Upper lobe of left lung (tissue), 6 donors: ENCODE results near the gene HOXC5. TPM values are rescaled to one million over a fixed set of nuclear protein-coding genes. Genes with fewer than 3 reads are reported as not detected.

Source experiments
- ATAC-seq, 2 donors: fragments of 200-7000 bp; cut with Tn5 transposase; one replicate each; pipeline ENCODE4 v1.9.1; 2022; ENCODE audit warnings: mild to moderate bottlenecking in 2 of 2, moderate library complexity in 2 of 2; ENCODE audit not compliant: low FRiP score in 2 of 2
- DNase-seq, 2 donors: peaks; one replicate each; pipeline ENCODE4 v3.0.0-alpha.2; 2019 to 2020
- H3K27ac ChIP-seq, 4 donors: fragments of 200-600 bp; sonication (generic); one replicate each; pipeline ENCODE4 v1.5.1; 2016 to 2019
- H3K27me3 ChIP-seq, 4 donors: fragments of 200-600 bp; sonication (generic); one replicate each; pipeline ENCODE4 v1.5.1; 2017 to 2019
- H3K36me3 ChIP-seq, 4 donors: fragments of 200-600 bp; sonication (generic); one replicate each; pipeline ENCODE4 v1.5.1; 2016 to 2019
- H3K4me1 ChIP-seq, 4 donors: fragments of 200-600 bp; sonication (generic); one replicate each; pipeline ENCODE4 v1.5.1; 2018 to 2019
- H3K4me3 ChIP-seq, 4 donors: fragments of 200-600 bp; sonication (generic); one replicate each; pipeline ENCODE4 v1.5.1; 2017 to 2019; ENCODE audit warnings: mild to moderate bottlenecking in 2 of 4, moderate library complexity in 1 of 4
- H3K9me3 ChIP-seq, 4 donors: fragments of 200-600 bp; sonication (generic); one replicate each; pipeline ENCODE4 v1.5.1; 2018 to 2019
- CTCF ChIP-seq, 6 experiments: fragments of 450-650 bp in 4 of 6; fragments of 200-600 bp in 2 of 6; sonication (generic) in 2 of 6; IDR thresholded peaks; one replicate each; pipeline ENCODE4 v1.5.1; 2016 to 2019; ENCODE audit warnings: antibody characterized with exemption in 6 of 6
- EP300 ChIP-seq, 4 donors: sonication (generic); formaldehyde crosslinking; IDR thresholded peaks; one replicate each; pipeline ENCODE4 v1.5.1; 2017; ENCODE audit warnings: antibody characterized with exemption in 4 of 4, control low read depth in 2 of 4
- POLR2A ChIP-seq, 4 donors: fragments of 450-650 bp; IDR thresholded peaks; one replicate each; pipeline ENCODE4 v1.5.1; 2016 to 2017; ENCODE audit warnings: antibody characterized with exemption in 4 of 4, mild to moderate bottlenecking in 2 of 4
- POLR2AphosphoS5 ChIP-seq, 2 donors: sonication (generic); formaldehyde crosslinking; IDR thresholded peaks; one replicate each; pipeline ENCODE4 v1.5.1; 2017; ENCODE audit warnings: antibody characterized with exemption in 2 of 2
- WGBS, 2 donors: methylation state at CpG; one replicate each; pipeline ENCODE4 v1.1.5; 2017 to 2018; 5-methylcytosine and 5-hydroxymethylcytosine counted together
- total RNA-seq, 6 donors: library from RNA; depleted of rRNA in 4 of 6; stranded (reverse); fragments of >200 nt in 4 of 6; gene quantifications; one replicate each; pipeline versions ENCODE4 v1.1.0 to v1.2.1, GENCODE V29; 2016 to 2021
- donor health status: DM: no; HTN: no; CAD: no; lungs with moderate emphysema.
- donor health status: DM: no; HTN: yes; CAD: no; lungs with severe emphysema.

HOXC5 gene
- under 1 TPM in 3 of 6 donors, not detected in 3; 0.11 to 0.22 (median 0.17) TPM for total RNA-seq

DNA sequence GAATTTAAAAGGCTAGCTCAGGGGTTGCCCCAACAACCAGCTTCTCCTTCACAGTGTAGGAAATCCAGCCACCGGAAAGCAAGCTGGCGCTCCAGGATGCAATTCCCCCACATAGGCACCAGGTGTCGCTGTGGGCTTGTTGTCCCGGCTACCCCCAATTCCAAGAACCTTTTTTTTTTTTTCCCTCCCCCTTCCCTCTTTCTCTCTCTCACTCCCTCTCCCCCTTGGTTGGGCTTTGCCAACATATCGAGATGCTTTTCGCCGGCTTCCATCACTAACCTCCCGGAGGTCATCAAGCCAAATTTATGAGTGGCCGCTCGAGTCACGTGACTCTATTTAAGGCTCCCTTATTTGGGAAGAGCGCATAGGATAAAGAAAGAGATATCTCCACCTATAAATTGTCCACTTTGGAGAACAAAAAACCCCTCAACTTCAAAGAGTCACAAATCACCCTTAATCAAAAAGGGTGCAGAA, at the start of gene HOXC5:
Gene HOXC5 (plus strand): TSS at position 424 of the 474 bp plus-strand sequence. CDS start 73 bp downstream, outside the sequence.
- Histone ChIP-seq H3K27me3 (peaks cover 0 to 87% (median 42%) of the 10 kb centered on the region in 4 donors), H3K9me3 (peaks cover 0 to 10% (median 7%) of the 10 kb centered on the region in 4 donors), H3K36me3 (no peaks in the 10 kb centered on the region), H3K4me1 (peaks cover 12 to 36% (median 12%) of the 10 kb centered on the region in 4 donors), H3K4me3 (peak within 1 kb of the TSS in 3 of 4 donors; percentile 10 to 31 (median 28)), H3K27ac (no peak within 1 kb of the TSS)
- 5 to 10% methylated on average over 12 of the region's 12 CpGs for WGBS, 2 donors
- DNase-seq (peak in 1 of 2 donors; percentile 56), ATAC-seq (peak in 1 of 2 donors; percentile 69)
- TF ChIP-seq CTCF (IDR thresholded peaks at IDR 0.05): peak; percentile 36 to 78 (median 66)
- TF ChIP-seq POLR2AphosphoS5 (IDR thresholded peaks at IDR 0.05): no peak

- ATAC-seq (no peak), DNase-seq (no peak)
- H3K27ac ChIP-seq: no peak overlapping the region
- peaks cover 2 to 93% (median 56%) of the 10 kb centered on the region in 4 donors for H3K27me3 ChIP-seq
- peaks cover 15 to 31% (median 26%) of the 10 kb centered on the region in 4 donors for H3K4me1 ChIP-seq
- H3K4me3 ChIP-seq: no peak overlapping the region
- no peaks in the 10 kb centered on the region for H3K9me3 ChIP-seq
- no peak for TF ChIP-seq POLR2AphosphoS5 (IDR thresholded peaks at IDR 0.05)
- no peak for TF ChIP-seq EP300 (IDR thresholded peaks at IDR 0.05)
- no peak for TF ChIP-seq CTCF (IDR thresholded peaks at IDR 0.05)
- no peak for TF ChIP-seq POLR2A (IDR thresholded peaks at IDR 0.05)
- 5 to 7% methylated on average over 17 of the region's 17 CpGs for WGBS, 2 donors
- H3K36me3 ChIP-seq: no peaks in the 10 kb centered on the region
Measured at GRCh38 chr12:53983568-53983949, 49.3 kb upstream of the HOXC5 start.

DNA sequence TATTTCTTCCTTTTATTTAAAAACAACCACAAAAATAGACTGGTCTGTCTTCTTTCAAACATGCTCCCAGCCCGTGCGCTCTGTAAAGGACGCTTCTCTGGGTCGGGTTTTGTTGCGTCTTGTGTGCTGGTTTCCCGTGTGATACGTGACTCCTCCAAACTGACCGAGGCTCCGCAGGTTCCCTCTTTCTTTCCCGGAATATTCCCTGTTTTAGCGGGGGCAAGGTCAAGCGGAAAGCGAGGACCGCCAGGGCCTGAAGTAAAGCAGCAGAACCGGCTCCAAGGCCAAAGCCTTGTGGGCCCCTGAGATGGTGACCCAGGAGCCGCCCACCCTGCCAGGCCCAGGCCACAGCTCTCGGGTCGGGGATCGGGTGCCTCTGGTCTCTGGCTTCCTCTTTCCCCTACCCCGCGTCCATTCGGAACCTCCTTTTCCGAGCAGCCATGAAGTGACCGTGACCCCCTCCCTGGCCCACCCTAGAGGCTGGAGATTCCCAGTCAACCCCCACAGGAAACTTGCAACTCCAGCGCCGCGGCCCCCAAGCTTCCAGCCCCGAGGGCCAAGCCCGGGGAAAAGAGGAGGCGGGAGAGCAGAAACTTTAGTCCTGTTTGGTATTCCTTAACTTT, 48.8 kb upstream of the HOXC5 start:
- no peaks in the 10 kb centered on the region for H3K36me3 ChIP-seq

GRCh38 chr12:53984901-53985691, 47.8 kb upstream of the HOXC5 start, which contains the start of gene HOXC10:
Gene HOXC10 (plus strand): TSS chr12:53985146. CDS start chr12:53985260, 114 bp downstream.
- no peak for TF ChIP-seq EP300 (IDR thresholded peaks at IDR 0.05)
- TF ChIP-seq POLR2A (IDR thresholded peaks at IDR 0.05): no peak
- peak; percentile 9 to 31 (median 26) for TF ChIP-seq CTCF (IDR thresholded peaks at IDR 0.05)
- no peak for TF ChIP-seq POLR2AphosphoS5 (IDR thresholded peaks at IDR 0.05)
- ATAC-seq (peak in 1 of 2 donors; percentile 85), DNase-seq (peak; percentile 70 to 74)
- peak within 1 kb of the TSS in 2 of 4 donors; percentile 17 for H3K4me3 ChIP-seq
- H3K36me3 ChIP-seq: no peaks in the 10 kb centered on the region
- no peak within 1 kb of the TSS for H3K27ac ChIP-seq
- peaks cover 2 to 91% (median 53%) of the 10 kb centered on the region in 4 donors for H3K27me3 ChIP-seq
- WGBS, 2 donors: 2 to 6% methylated on average over 37 to 48 of the region's 55 CpGs
- peaks cover 19 to 35% (median 30%) of the 10 kb centered on the region in 4 donors for H3K4me1 ChIP-seq
- H3K9me3 ChIP-seq: no peaks in the 10 kb centered on the region

More for the DNA sequence above, 48.8 kb upstream of the HOXC5 start:
- H3K4me3 ChIP-seq: no peak overlapping the region
- no peaks in the 10 kb centered on the region for H3K9me3 ChIP-seq
- peak in 1 of 2 donors; percentile 48 for DNase-seq
- peaks cover 15 to 32% (median 28%) of the 10 kb centered on the region in 4 donors for H3K4me1 ChIP-seq
- peaks cover 2 to 93% (median 56%) of the 10 kb centered on the region in 4 donors for H3K27me3 ChIP-seq
- WGBS, 2 donors: 3 to 7% methylated on average over 24 to 30 of the region's 30 CpGs
- ATAC-seq: no peak
- TF ChIP-seq POLR2A (IDR thresholded peaks at IDR 0.05) (no peak), POLR2AphosphoS5 (IDR thresholded peaks at IDR 0.05) (no peak), EP300 (IDR thresholded peaks at IDR 0.05) (no peak), CTCF (IDR thresholded peaks at IDR 0.05) (no peak)
- no peak overlapping the region for H3K27ac ChIP-seq
